ENCODE results near the gene GFER.
"Not testable (repeated sequence)": the region's sequence is repeated elsewhere in the genome, so short reads cannot be mapped to it uniquely, and the experiment has no call there.

The GFER gene

DNA sequence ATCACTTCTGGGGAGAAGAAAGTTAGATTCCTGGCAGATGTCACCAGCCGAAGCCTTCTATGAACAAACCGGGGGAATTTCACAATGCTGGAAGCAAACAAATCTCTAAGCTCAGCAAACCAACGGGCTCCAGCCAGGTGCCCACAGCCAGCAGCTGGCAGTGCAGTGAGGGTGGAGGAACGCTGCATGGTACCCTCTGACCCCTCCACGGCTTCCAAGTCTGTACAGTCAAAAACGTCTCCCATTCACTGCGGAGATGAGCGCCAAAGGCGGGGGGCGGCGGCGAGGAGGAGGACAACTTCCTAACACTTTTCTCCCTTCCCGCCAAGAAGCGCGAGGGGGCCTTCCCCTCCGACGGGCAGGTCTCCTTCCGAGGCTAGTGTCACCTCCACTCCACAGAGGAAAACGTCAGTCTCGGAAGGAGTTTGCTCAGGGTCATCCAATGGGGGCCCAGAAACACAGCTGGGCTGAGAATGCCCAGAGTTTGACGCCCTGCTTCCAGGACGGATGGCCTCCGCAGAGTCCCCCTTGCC lies 24.7 kb downstream of the GFER start:
- no peak for FAIRE-seq

DNA sequence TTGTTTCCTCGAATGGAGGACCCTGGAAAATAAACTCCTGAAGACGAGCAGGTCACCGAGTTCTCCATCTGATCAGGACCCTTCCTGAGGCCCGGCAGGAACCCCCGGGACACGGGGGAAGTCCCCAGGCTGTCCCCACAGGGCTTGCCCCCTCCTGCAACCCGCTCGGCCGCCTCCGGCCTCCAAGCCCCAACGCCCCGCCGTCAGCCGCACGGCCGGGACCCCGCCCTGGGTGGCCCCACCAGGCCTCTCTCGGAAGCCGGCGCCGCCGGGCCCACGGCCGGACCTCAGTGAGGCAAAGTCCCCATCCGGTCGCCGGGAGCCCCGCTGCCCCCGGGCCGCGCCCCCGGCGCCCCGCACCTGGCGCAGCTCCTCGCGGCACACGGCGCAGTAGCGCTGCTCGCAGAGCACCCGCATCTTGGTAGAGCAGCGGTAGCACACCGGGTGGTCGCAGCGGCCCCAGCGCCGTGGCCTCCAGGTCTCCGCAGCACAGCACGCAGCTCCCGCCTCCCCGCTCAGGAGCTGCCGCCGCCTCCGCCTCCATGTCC lies 25.2 kb downstream of the GFER start:
- FAIRE-seq, result no peak

DNA sequence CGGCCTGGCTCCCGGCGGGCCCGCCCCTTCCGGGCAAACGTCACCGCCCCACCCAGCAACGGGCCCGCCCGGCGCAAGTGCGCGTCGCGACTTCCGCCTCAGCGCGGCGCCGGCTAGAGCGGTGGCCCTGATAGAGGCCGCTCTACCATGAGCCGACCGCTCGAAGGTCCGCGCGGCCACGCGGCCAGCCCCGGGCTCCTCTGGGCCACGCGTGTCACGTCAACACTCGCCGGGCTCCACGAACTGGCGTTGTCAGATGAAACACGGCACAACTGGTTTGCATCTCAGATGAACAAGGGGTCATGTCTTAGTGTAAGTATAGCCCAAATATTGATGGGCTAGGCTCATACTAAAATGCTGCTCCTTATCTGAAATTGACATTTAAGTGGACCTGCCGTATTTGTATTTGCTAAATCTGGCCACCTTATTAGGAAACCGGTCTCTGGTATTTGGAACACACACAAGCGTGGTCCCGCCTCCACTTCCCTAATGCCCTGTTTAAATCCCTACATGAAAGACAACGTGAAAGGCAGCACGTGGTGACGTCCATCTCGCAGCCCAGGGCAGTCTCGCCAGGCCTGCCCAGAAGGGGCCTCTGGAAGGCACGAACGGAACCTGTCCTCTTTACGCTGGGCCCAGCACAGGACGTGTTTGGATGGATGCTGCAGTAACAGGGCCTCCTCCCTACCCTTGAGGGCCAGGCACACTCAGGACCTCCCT lies 26.0 kb downstream of the GFER start, which contains the start of gene ZNF598:
Gene ZNF598, minus strand, starts transcription at position 31 of the 720 bp plus-strand sequence.
- no peak for FAIRE-seq

DNA sequence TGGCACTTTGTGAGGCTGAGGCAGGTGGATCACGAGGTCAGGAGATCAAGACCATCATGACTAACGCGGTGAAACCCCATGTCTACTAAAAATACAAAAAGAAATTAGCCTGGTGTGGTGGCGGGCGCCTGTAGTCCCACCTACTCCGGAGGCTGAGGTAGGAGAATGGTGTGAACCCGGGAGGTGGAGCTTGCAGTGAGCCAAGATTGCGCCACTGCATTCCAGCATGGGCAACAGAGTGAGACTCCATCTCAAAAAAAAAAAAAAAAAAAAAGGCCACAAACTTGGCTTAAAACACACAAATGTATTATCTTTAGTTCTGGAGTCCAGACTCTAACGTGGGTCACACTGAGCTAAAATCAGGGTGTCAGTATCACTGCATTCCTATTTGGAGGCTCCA lies 27.7 kb downstream of the GFER start:
- FAIRE-seq, result not testable (repeated sequence)

DNA sequence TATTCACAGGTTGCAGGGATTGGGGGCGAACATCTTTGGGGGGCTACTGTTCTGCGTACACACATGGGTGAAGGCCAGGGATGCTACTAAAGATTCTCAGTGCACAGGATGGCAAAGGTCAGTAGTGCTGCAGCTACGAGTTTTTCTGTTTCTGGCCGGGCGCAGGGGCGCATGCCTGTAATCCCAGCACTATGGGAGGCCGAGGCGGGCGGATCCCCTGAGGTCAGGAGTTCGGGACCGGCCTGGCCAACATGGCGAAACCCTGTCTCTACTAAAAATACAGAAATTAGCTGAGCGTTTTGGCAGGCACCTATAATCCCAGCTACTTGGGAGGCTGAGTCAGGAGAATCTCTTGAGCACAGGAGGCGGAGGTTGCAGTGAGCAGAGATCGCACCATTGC lies 29.5 kb downstream of the GFER start:
- FAIRE-seq, result no peak

DNA sequence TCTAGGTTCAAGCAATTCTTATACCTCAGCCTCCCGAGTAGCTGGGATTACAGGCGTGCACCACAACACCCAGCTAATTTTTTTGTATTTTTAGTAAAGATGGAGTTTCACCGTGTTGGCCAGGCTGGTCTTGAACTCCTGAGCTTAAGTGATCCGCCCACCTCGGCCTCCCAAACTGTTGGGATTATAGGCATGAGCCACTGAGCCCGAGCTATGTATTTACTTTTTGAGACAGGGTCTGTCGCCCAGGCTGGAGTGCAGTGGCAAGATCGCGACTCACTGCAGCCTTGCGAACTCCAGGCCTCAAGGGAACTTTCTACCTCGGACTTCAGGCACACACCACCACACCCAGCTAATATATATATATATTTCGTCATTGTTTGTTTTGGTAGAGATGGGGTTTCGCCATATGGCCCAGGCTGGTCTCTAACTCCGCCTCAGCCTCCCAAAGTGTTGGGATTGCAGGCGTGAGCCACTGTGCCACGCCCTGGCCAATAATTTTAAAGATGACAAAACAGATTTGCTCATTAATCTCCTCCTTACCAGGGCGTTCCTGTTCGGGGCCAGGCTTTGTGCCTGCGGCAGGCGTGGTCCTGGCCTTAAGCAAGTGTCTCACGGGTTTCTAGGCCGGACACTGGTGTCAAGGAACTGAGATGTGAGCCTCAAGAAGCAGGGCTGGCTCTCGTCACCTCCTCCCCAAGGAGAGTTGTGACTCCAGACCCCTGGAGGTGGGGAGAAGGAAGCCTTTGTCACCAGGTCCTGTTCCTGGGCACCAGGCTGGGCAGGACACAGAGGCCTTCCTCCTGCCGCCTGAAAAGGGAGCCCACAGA lies 31.3 kb downstream of the GFER start:
- FAIRE-seq, result no peak

DNA sequence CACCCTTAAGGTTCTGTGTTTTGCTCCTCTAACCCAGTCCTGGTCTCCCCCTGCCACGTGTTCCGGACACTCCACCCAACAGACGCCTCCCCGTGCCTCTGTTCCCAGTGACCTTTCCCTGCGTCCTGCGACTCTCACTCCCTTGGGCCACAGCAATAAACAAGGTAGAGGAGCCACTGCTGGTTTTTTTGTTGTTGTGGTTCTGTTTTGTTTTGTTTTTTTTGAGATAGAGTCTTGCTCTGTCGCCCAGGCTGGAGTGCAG lies 31.9 kb downstream of the GFER start:
- FAIRE-seq, result no peak

DNA sequence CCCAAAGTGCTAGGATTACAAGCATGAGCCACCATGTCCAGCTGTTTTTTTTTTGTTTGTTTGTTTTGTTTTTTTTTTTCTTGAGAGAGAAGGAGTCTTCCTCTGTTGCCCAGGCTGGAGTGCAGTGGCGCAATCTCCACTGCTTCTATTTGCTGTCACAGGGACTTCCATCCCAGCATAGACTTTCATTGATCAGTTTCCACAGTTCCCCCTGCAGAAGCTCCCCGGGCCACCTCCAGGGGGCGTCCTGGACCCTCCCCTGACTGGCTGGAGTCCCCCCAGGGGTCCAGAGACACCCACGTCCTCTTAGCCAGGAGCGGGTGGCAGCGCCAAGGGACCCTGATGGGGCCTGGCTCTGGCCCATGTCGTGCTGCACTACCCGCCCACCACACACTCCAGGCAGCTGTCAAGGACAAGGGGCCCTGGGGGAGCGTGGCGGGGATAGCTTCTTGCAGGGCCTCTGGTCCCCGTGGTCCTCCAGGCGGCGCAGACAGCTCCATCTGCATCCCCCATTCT lies 32.5 kb downstream of the GFER start:
- no peak for FAIRE-seq

DNA sequence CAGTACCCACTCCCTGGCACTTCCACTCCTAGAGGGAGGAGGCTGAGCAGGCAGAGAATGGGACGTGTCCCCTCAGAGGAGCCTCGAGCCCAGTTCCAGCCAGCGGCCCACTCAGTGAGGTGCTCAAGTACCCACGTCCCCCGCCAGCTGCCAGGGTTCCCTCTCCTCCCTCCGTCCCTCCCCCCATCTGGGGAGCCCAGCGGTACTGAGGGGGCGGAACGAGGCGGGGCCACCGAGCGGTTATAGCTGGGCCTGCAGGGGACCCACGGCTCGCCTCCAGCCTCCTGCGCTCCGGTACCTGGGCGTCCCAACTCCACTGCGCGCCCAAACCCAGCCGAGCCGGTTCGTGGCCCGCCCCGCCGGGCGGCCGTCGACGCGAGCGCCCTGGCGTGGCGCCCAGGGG lies 35.5 kb downstream of the GFER start, which contains the start of gene NPW:
Gene NPW, plus strand, starts transcription at position 268 of the 403 bp plus-strand sequence.
- no peak for FAIRE-seq

DNA sequence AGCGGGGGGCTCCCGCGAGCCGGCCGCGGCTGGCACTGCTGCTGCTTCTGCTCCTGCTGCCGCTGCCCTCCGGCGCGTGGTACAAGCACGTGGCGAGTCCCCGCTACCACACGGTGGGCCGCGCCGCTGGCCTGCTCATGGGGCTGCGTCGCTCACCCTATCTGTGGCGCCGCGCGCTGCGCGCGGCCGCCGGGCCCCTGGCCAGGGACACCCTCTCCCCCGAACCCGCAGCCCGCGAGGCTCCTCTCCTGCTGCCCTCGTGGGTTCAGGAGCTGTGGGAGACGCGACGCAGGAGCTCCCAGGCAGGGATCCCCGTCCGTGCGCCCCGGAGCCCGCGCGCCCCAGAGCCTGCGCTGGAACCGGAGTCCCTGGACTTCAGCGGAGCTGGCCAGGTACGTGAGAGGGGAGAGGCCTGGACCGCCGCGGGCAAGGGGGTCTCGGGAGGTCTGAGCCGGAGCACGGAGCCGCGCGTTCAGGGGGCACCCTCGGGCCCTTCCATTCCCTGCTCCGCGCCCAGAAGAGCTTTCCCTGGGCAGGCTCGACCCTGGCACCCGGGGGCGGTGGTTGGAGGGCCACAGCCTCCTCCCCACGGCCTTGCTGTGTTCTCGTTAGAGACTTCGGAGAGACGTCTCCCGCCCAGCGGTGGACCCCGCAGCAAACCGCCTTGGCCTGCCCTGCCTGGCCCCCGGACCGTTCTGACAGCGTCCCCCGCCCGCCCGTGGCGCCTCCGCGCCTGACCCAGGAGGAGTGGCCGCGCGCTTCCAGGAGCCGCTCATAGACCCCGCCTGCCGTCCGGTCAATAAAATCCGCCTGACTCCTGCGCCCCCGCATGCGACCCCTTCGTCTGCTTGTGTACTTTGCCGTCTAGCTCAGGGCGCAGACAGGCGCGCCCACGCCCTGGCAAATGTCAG lies 36.2 kb downstream of the GFER start:
- FAIRE-seq, result no peak

DNA sequence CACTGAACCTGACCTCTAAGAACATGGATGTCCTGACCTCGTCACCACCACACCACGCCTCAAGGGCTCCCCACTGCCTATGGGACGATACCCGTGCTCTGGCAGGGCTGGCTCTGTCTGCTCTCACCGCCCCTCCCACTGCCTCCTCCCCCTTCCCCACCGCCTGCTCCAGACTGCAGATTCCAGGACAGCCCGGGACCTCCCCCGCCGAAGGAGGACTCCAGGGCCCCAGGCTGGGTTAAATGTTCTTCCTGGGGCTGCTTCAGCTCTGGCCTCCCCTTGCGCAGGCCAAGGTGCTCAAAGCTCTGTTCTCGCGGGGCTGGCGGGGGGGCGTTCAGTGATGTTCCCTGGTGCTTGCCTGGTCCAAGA lies 38.7 kb downstream of the GFER start:
- no peak for FAIRE-seq

DNA sequence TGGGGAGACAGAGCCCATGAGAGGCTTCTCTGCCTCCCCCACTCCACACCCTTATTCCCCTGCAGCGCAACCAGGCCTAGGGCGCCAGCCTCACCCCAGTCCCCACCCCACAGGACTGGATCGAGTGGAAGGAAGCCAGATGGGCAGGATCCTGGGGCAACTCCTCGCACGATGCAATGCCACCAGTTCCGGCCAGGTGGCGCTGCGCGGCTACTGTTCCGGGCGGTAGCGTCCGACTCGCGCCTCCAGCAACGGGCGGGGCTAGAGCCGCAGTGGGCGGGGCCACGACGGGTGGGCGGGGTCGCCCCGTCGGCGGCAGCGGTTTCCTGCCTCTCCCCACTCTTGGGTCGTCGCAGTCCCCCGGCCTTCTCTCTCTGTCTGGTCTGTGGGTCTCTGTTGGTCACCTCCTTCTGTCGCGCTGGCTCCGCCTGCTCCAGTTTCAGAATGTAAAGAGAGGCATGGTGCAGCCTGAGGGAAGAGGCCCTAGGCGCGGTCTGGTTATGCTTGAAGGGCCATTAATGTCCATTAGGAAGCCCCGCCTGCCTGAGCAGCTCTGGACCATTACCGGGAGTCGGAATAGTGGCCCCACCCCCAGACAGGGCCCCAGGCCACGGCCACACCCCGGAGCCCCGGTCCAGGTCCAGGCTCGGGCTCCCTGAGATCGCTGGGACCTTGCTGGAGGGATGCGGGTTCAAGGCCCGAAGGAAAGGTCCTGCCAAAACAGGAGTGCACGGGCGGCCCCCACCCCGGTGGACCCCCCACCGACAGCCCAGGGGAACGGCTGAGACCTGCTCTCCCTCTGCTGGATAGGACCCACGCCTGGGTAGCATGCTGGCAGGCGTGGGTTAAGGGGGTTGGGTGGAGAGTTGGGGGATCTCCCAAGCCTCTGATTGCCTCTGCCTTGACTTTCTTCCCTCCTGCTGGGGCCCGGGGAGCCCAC lies 39.4 kb downstream of the GFER start:
- FAIRE-seq, result no peak

DNA sequence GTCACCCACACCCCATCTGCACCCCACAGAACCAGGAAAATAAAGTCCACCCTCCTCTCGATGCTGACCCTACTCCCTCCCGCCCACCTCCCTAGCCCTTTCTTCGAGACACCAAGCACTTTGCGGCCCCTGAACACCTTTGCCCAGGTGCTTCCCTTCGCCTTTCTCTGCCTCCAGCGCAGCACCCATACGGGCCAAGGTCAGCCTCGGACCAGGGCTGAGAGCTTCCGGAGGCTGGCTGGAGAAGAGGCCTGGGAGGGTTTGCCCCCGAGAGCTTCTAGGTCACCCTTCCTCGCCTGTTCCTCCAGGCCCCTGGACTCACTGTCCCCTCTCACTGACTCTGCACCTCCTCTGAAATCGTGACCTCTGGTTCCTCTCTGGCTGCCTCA lies 40.0 kb downstream of the GFER start:
- no peak for FAIRE-seq

DNA sequence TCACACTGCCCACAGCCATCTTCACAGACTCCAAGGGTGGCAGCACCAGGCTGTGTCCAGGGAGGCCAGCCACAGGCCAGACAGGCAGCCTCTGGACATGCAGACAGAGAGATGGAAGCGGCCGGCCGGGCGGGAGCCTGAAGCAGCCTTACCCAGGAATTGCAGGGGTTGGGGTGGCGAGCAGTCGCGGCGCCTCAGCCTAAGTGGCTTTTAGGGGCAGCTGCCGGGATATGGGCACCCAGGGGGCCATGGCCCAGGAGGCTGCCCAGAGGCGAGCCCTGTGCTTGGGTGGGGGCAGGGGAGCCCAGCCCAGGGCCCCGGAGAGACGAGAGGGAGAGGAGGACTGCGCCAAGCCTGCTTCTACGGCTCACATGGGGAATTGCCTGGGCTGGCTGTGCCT lies 41.3 kb downstream of the GFER start:
- FAIRE-seq, result no peak

DNA sequence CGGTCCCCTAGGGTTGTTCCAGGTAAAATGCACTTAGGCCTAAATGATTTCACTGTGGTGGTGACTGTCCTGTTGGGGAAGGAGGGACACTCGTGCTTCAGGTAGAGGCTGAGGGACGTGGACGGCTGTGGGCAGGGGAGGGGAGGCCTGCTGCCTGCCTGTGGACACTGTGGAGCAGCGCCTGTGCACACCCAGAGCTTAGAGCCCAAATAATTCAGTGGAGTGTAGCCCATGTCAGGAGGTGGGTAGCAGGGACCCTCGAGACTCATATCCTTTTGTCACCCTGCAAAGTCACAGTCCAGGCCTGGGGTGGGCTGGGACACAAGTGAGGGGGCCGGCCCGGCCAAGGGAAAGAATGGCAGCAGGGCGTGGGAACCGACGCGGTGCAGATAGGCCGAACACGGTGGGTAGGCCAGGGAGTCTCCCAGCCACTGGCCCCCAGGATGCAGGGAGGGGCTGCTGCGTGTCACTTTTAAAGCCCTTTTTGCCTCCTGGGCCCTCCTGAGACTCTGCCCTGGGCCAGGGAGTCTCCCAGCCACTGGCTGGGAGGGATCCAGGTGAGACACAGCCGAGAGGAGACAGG lies 42.0 kb downstream of the GFER start:
- FAIRE-seq, result no peak

DNA sequence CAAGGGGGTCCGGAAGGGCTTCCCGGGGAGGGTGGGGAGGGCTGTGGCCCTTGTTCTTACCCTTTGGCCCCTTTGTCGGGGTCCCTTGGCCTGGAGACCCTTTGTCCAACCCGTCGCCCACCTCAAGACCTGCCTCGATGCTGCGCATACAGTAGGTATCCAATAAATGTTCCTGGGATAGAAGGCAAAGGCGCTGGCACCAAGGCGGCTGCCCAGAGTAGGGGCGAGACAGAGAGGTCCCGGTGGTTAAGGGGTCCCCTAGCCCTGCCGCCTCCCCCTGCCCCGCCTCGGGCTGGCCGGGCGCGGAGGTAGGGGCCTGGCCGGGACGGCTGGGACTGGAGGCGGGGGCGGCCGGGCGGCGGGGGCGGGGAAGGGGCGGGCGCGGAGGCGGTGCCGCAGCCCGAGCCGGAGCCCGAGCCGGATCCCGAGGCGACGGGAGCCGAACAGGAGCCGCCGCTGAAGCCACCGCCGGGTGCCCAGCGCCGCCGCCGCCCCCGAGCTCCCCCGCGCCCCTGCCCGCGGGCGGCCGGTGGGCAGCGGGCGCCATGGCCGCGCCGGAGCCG lies 42.5 kb downstream of the GFER start, which contains the start of gene NHERF2:
Gene NHERF2, plus strand, starts transcription at position 442 of the 563 bp plus-strand sequence. Its CDS starts 104 bp downstream, at position 546.
- no peak for FAIRE-seq

DNA sequence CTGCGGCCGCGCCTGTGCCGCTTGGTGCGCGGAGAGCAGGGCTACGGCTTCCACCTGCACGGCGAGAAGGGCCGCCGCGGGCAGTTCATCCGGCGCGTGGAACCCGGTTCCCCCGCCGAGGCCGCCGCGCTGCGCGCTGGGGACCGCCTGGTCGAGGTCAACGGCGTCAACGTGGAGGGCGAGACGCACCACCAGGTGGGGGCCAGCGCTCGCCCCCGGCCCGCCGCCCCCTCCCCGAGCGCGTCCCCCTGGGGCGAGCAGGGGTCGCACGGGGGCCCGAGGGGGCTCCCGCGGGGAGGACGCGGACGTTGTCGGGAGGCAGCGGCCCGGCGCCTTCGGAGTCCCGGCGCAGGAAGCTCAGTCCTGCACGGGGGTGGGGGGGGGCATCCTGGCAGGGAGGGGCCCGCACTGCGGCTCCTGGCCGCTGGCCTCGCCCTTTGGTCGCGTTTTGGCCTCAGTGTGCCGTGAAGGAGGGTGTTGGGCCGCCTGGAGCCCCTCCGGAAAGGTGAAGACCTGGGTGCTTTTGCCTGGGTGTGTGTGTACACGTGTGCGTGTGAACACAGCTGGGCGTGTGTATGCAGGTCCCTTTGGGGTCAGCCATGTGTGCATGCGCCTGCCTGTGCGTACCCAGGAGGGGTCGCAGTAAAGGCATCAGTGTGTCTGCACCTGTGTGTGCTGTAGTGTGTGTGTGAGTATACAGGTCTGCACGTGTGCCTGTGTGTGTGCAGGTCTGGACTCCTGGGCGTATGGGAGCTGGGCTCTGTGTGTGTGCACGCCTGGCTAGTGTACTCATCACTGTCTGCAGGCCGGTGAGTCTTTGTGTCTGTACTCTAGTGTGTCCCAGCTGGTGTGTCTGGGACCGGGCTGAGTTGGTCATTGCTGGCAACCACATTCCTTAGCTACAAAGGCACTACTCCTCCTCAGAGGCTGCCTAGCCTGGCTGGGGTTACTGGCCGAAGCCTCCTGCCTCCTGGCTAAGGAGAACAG lies 43.3 kb downstream of the GFER start:
- no peak for FAIRE-seq

DNA sequence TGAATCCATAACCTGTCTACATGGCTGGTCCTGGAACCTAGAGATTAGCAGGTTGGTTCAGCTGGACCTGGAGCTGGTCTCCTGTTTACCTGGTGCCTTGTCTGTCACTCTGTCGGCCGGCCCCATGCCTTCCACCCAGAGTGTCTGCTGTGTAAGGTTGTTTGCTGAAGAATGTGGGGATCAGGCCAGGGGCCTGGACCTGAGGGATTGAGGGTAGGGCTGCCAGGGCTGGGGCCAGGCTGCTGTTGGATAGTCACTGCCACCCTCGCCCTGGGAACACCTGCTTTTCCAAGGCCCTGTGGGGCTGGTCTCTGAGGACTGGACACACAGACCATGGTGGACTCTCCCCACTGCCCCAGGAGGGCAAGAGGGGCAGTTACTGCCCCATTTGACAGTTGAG lies 44.2 kb downstream of the GFER start:
- FAIRE-seq, result no peak

DNA sequence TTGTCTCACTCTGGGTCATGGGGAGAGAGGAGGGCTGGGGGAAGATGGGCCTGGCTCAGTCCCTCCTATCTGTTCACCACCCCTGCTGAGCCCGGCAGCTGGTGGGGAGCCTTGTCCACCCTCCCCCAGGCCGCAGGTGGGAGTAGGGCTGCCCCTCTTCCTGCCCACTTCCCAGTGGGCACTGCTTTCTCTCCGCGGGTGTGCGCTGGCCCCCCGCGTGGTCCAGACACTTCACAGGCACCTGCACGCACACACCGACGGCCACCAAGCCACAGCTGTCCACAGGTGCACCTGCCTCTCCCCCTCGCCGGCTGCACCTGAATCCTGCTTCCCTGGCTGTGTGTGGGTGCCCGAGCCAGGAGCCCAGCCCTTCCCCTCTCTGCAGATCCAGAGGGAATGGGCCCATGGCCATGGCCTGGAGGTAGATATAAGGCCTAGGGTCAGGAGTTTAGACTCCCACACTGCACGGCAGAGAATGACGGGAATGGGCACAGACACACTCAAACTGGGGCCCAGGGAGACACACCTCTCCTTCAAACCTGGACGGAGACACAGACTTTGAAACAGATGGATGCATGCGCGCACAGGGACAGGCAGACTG lies 44.7 kb downstream of the GFER start:
- FAIRE-seq, result no peak

All from islet of Langerhans (tissue), 1 donor.